HepG2 (cell line): Measurements from ENCODE around the gene DIP2C. TPM values are rescaled to one million over a fixed set of nuclear protein-coding genes. Genes with fewer than 3 reads are reported as not detected.

Source experiments
- ATAC-seq: fragments of 200-7000 bp; cut with Tn5 transposase; 3 replicates; pipeline ENCODE4 v1.9.1; 2020; ENCODE audit warnings: mild to moderate bottlenecking, moderate library complexity
- BruUV-seq: library from RNA; stranded (reverse); fragments of 400-500 nt; replicated peaks from 2 replicates; lab custom pipeline; 2021; lab: Mats Ljungman, UMichigan
- CTCF ChIA-PET: fragments of 300-600 bp; formaldehyde crosslinking; extraction: SDS; loops from one replicate; lab custom pipeline; 2021; ENCODE audit warnings: low total read pairs, inconsistent platforms, low intra/inter-chr PET ratio; lab: Yijun Ruan, JAX
- POLR2A ChIA-PET: fragments of 350-600 bp; sonication (Branson Sonifier 250); formaldehyde crosslinking; loops from one replicate; lab custom pipeline; 2020; ENCODE audit warnings: antibody characterized with exemption, inconsistent platforms; lab: Yijun Ruan, JAX
- DNase-seq: peaks from one replicate; pipeline ENCODE4 v3.0.0-alpha.2; 2015; ENCODE audit warnings: low spot score
- FAIRE-seq: peaks from 3 replicates; lab custom pipeline; 2011; peaks lifted over from hg19 to GRCh38; lab: Jason Lieb, UNC
- H2AFZ ChIP-seq: one replicate; pipeline ENCODE4 v1.6.1; 2011; ENCODE audit warnings: low read length, inconsistent platforms
- H3K27ac ChIP-seq: fragments of 300-600 bp; 3 replicates; pipeline ENCODE4 v1.8.0; 2011; ENCODE audit warnings: mixed run types, mild to moderate bottlenecking, mixed read lengths, low read length, inconsistent platforms; ENCODE audit not compliant: insufficient read depth; ENCODE audit errors: extremely low read length
- H3K27me3 ChIP-seq, 2 experiments: fragments of 200-600 bp in 1 of 2; 2 replicates in 1 of 2; 3 replicates in 1 of 2; pipeline versions ENCODE4 v1.6.0 to v1.8.0; 2011; ENCODE audit warnings: low read length in 2 of 2, mild to moderate bottlenecking in 2 of 2, moderate library complexity in 2 of 2, inconsistent platforms in 1 of 2; ENCODE audit not compliant: insufficient read depth in 2 of 2, control insufficient read depth in 1 of 2
- H3K36me3 ChIP-seq, 2 experiments: fragments of 200-600 bp in 1 of 2; replicated peaks in 1 of 2; 2 replicates in 1 of 2; 3 replicates in 1 of 2; pipeline versions ENCODE4 v1.5.1 to v1.8.0; 2011; ENCODE audit warnings: low read length in 2 of 2, inconsistent platforms in 1 of 2; ENCODE audit not compliant: insufficient read depth in 2 of 2, control insufficient read depth in 1 of 2
- H3K4me1 ChIP-seq: 2 replicates; pipeline ENCODE4 v1.5.1; 2012; ENCODE audit warnings: low read length, inconsistent platforms; ENCODE audit not compliant: insufficient read depth
- H3K4me2 ChIP-seq: 2 replicates; pipeline ENCODE4 v1.6.0; 2011; ENCODE audit warnings: low read depth, low read length, inconsistent platforms
- H3K4me3 ChIP-seq, 3 experiments: fragments of 200-600 bp in 1 of 3; sonication (generic), shearing (Covaris generic) in 1 of 3; replicated peaks in 1 of 3; 2 replicates each; pipeline ENCODE4 v1.5.1; 2011 to 2016; ENCODE audit warnings: low read length in 3 of 3, inconsistent platforms in 2 of 3, low read depth in 2 of 3, mild to moderate bottlenecking in 2 of 3, control low read depth in 1 of 3, mixed read lengths in 1 of 3; ENCODE audit not compliant: insufficient read depth in 1 of 3
- H3K79me2 ChIP-seq: one replicate; pipeline ENCODE4 v1.6.1; 2011; ENCODE audit warnings: low read length, inconsistent platforms; ENCODE audit not compliant: insufficient read depth
- H3K9ac ChIP-seq: 2 replicates; pipeline ENCODE4 v1.6.0; 2011; ENCODE audit warnings: mild to moderate bottlenecking, low read depth, low read length, inconsistent platforms; ENCODE audit not compliant: insufficient read depth
- H3K9me3 ChIP-seq: 2 replicates; pipeline ENCODE4 v1.5.1; 2012; ENCODE audit warnings: mild to moderate bottlenecking, low read length
- H4K20me1 ChIP-seq: 2 replicates; pipeline ENCODE4 v1.6.0; 2011; ENCODE audit warnings: inconsistent platforms, mild to moderate bottlenecking, low read length, moderate library complexity; ENCODE audit not compliant: insufficient read depth
- GRHL1 ChIP-seq: sonication (generic); formaldehyde crosslinking; conservative IDR thresholded peaks from 2 replicates; pipeline ENCODE4 v1.8.0; 2022; ENCODE audit warnings: missing genetic modification reagents
- GTF2F1 ChIP-seq: fragments of 150-350 bp; IDR thresholded peaks from 2 replicates; pipeline ENCODE4 v1.6.1; 2014; ENCODE audit warnings: low read length
- LRRFIP1 ChIP-seq: sonication (generic); formaldehyde crosslinking; conservative IDR thresholded peaks from 2 replicates; pipeline ENCODE4 v1.4.0; 2020; ENCODE audit warnings: missing genetic modification reagents
- SOX5 ChIP-seq: IDR thresholded peaks from 2 replicates; pipeline ENCODE4 v1.6.1; 2016; ENCODE audit warnings: borderline replicate concordance
- ZNF34 ChIP-seq: sonication (generic); formaldehyde crosslinking; IDR thresholded peaks from 2 replicates; pipeline ENCODE4 v1.4.0; 2020; ENCODE audit warnings: mild to moderate bottlenecking, missing genetic modification reagents, borderline replicate concordance
- ZNF414 ChIP-seq: sonication (generic); formaldehyde crosslinking; IDR thresholded peaks from 2 replicates; pipeline ENCODE4 v1.5.0; 2020; ENCODE audit warnings: missing genetic modification reagents
- WGBS: methylation state at CpG from one replicate; pipeline ENCODE4 v1.1.6; 2017; ENCODE audit warnings: low lambda C conversion rate; 5-methylcytosine and 5-hydroxymethylcytosine counted together
- in situ Hi-C: cut with HindIII; loops from 2 replicates; pipeline ENCODE4 v1.10.0; 2017; ENCODE audit warnings: low pct_unique_long_range_greater_than_20kb; ENCODE audit not compliant: extremely low pct_ligation_motif_present
- intact Hi-C: fragments of 100-400 bp; cut with micrococcal nuclease; formaldehyde crosslinking; loops from one replicate; pipeline ENCODE4 v1.10.0; 2022; ENCODE audit not compliant: unreplicated experiment
- polyA plus RNA-seq, 8 experiments: library from polyadenylated mRNA; depleted of rRNA in 3 of 8; stranded (reverse) in 7 of 8; unstranded in 1 of 8; fragments of >200 nt; fragmentation: Illumina TruSeq in 4 of 8; extraction: Trizol in 4 of 8; gene quantifications; 2 replicates each; pipeline versions ENCODE4 v1.2.1 to v1.2.3, GENCODE V29; 2011 to 2016; ENCODE audit warnings: low read depth in 4 of 8, missing spikeins in 1 of 8, mixed read lengths in 1 of 8; ENCODE audit not compliant: insufficient read depth in 1 of 8
- total RNA-seq, 5 experiments: library from RNA; depleted of rRNA; stranded (reverse); fragments of >200 nt; fragmentation: Illumina TruSeq; extraction: Trizol; gene quantifications; 2 replicates each; pipeline ENCODE4 v1.2.3, GENCODE V29; 2016; ENCODE audit warnings: low read depth in 1 of 5

DIP2C gene
- total and polyA plus RNA-seq, 2 of the 13 experiments (the other 11 are each of a cell fraction or from before 2014, with no cell fraction given) = 2.2 to 2.7 TPM

GRCh38 chr10:475709-476454 is 213.6 kb downstream of the DIP2C start:
- no peak overlapping the region for H3K4me2 ChIP-seq
- TF ChIP-seq SOX5 (CRISPR knock-in tag) (no peak), ZNF414 (no peak), LRRFIP1 (CRISPR knock-in tag) (no peak), GRHL1 (no peak), ZNF34 (no peak), GTF2F1 (no peak)
- no peak overlapping the region for H3K4me3 ChIP-seq
- intact Hi-C loops = no loop called here
- no peak overlapping the region for H3K9ac ChIP-seq
- H3K27ac ChIP-seq = no peak overlapping the region
- H2AFZ ChIP-seq = no peak overlapping the region
- no peaks in the 10 kb centered on the region for H3K27me3 ChIP-seq
- no peaks in the 10 kb centered on the region for H3K79me2 ChIP-seq
- in situ Hi-C loops = no loop called here
- ChIA-PET CTCF (no interaction called here), POLR2A (no interaction called here)
- FAIRE-seq (no peak), ATAC-seq (no peak), DNase-seq (no peak)
- no peaks in the 10 kb centered on the region for H4K20me1 ChIP-seq
- no peaks in the 10 kb centered on the region for H3K4me1 ChIP-seq
- no peaks in the 10 kb centered on the region for H3K36me3 ChIP-seq
- 79% methylated on average over 13 of the region's 23 CpGs for WGBS
- BruUV-seq = no TSS peak
- no peaks in the 10 kb centered on the region for H3K9me3 ChIP-seq
